MCF 10A (cell line): ENCODE results near the gene GDI1. TPM values are rescaled to one million over a fixed set of nuclear protein-coding genes. Genes with fewer than 3 reads are reported as not detected.

Experiments used
- BruUV-seq: library from RNA; stranded (reverse); fragments of 400-500 nt; replicated peaks from 2 replicates; lab custom pipeline; 2021; lab: Mats Ljungman, UMichigan
- CTCF ChIA-PET: fragments of 300-600 bp; sonication (Branson Sonifier 250); formaldehyde crosslinking; extraction: SDS; loops from one replicate; lab custom pipeline; 2021; ENCODE audit warnings: antibody characterized with exemption, inconsistent platforms; lab: Yijun Ruan, JAX
- POLR2A ChIA-PET: fragments of 300-600, 350-650 bp; sonication (Branson Sonifier 250); formaldehyde crosslinking; extraction: SDS; loops from one replicate; lab custom pipeline; 2020; ENCODE audit warnings: antibody characterized with exemption, inconsistent platforms; lab: Yijun Ruan, JAX
- DNase-seq: peaks from one replicate; pipeline ENCODE4 v3.0.0-alpha.2; 2018; ENCODE audit not compliant: unreplicated experiment
- H3K27ac Mint-ChIP-seq: one replicate; pipeline ENCODE4 v1.8.0; 2022; ENCODE audit warnings: mild to moderate bottlenecking, low read depth, mixed read lengths; ENCODE audit not compliant: unreplicated experiment
- H3K27me3 Mint-ChIP-seq: one replicate; pipeline ENCODE4 v1.8.0; 2022; ENCODE audit warnings: mixed read lengths; ENCODE audit not compliant: insufficient read depth, unreplicated experiment
- H3K36me3 Mint-ChIP-seq: one replicate; pipeline ENCODE4 v1.8.0; 2022; ENCODE audit warnings: mild to moderate bottlenecking, moderate library complexity, mixed read lengths; ENCODE audit not compliant: insufficient read depth, unreplicated experiment
- H3K4me1 Mint-ChIP-seq: one replicate; pipeline ENCODE4 v1.8.0; 2022; ENCODE audit warnings: mixed read lengths; ENCODE audit not compliant: insufficient read depth, unreplicated experiment
- H3K4me3 Mint-ChIP-seq: one replicate; pipeline ENCODE4 v1.8.0; 2022; ENCODE audit warnings: mild to moderate bottlenecking, moderate library complexity, mixed read lengths; ENCODE audit not compliant: unreplicated experiment
- H3K9me3 Mint-ChIP-seq: one replicate; pipeline ENCODE4 v1.8.0; 2022; ENCODE audit warnings: mixed read lengths; ENCODE audit not compliant: unreplicated experiment
- CTCF ChIP-seq: fragments of 200-600 bp; IDR thresholded peaks from one replicate; pipeline ENCODE4 v1.8.0; 2022; ENCODE audit warnings: antibody characterized with exemption, mild to moderate bottlenecking; ENCODE audit not compliant: unreplicated experiment
- intact Hi-C: fragments of 100-400 bp; cut with micrococcal nuclease; formaldehyde crosslinking; loops from 2 replicates; pipeline ENCODE4 v1.14.1; 2022
- total RNA-seq: library from RNA; stranded (reverse); gene quantifications from 2 replicates; pipeline ENCODE4 v1.2.3, GENCODE V29; 2022

The GDI1 gene
- total RNA-seq, 1 experiment from 2014 or later = 89.9 TPM

GRCh38 chrX:154396973-154397887, 39.7 kb upstream of the GDI1 start:
- intact Hi-C loops = loop anchor here (5.0 kb wide), 1 partner anchor 135 kb away; no protein-coding TSS in a partner anchor
- no peak for TF ChIP-seq CTCF
- Mint-ChIP-seq H3K27ac (peak overlapping the region; percentile 97), H3K36me3 (peaks cover 42% of the 10 kb centered on the region), H3K9me3 (no peaks in the 10 kb centered on the region), H3K4me1 (peaks cover 5% of the 10 kb centered on the region), H3K4me3 (peak overlapping the region; percentile 92), H3K27me3 (no peaks in the 10 kb centered on the region)
- TSS peak; percentile 63 for BruUV-seq
- POLR2A ChIA-PET = interaction anchor here (0.7 to 4.7 kb wide), 21 partner anchors 13 to 426 kb away, joined by 3 to 100 read pairs (median 7); partner anchors contain the start of genes ATP6AP1, DNASE1L1, EMD and FAM3A
- peak; percentile 69 for DNase-seq
- CTCF ChIA-PET = interaction anchor here (1.3 to 3.3 kb wide), 2 partner anchors 17 to 24 kb away, joined by 5 to 21 read pairs; partner anchors contain the start of gene FLNA

- BruUV-seq = no TSS peak
- no peaks in the 10 kb centered on the region for H3K9me3 Mint-ChIP-seq
- H3K27ac Mint-ChIP-seq = peak within 1 kb of the TSS; percentile 97
- intact Hi-C loops = loop anchor here (5.0 kb wide), 1 partner anchor 134 kb away; no protein-coding TSS in a partner anchor
- peak within 1 kb of the TSS; percentile 92 for H3K4me3 Mint-ChIP-seq
- no peak for TF ChIP-seq CTCF
- peaks cover 50% of the 10 kb centered on the region for H3K36me3 Mint-ChIP-seq
- H3K27me3 Mint-ChIP-seq = no peaks in the 10 kb centered on the region
- CTCF ChIA-PET = interaction anchor here (0.7 to 3.3 kb wide), 3 partner anchors 12 to 146 kb away, joined by 3 to 21 read pairs (median 4); partner anchors contain the start of gene FLNA
- peak; percentile 93 for DNase-seq
- H3K4me1 Mint-ChIP-seq = peaks cover 5% of the 10 kb centered on the region
- POLR2A ChIA-PET = interaction anchor here (0.6 to 4.7 kb wide), 24 partner anchors 12 to 427 kb away, joined by 3 to 100 read pairs (median 6); partner anchors contain the start of genes ATP6AP1, DNASE1L1, EMD and FAM3A
These were observed 38.9 kb upstream of the GDI1 start, which contains the start of gene RPL10 for GRCh38 chrX:154397888-154398667. Gene RPL10, plus strand, starts transcription at chrX:154398377. Its CDS starts 143 bp downstream, at chrX:154398520.

- DNase-seq = peak; percentile 77
- H3K4me3 Mint-ChIP-seq = peak overlapping the region; percentile 92
- peaks cover 51% of the 10 kb centered on the region for H3K36me3 Mint-ChIP-seq
- H3K27ac Mint-ChIP-seq = peak overlapping the region; percentile 97
- TSS peak; percentile 72 for BruUV-seq
- CTCF ChIA-PET = interaction anchor here (0.6 to 3.3 kb wide), 10 partner anchors 9 to 555 kb away, joined by 3 to 21 read pairs (median 4); partner anchors contain the start of gene FLNA
- POLR2A ChIA-PET = interaction anchor here (0.6 to 4.7 kb wide), 24 partner anchors 11 to 428 kb away, joined by 3 to 100 read pairs (median 6); partner anchors contain the start of genes ATP6AP1, DNASE1L1, EMD and FLNA
- no peaks in the 10 kb centered on the region for H3K9me3 Mint-ChIP-seq
- TF ChIP-seq CTCF = peak; percentile 42
- intact Hi-C loops = loop anchor here (5.0 kb wide), 1 partner anchor 133 kb away; no protein-coding TSS in a partner anchor
- H3K27me3 Mint-ChIP-seq = no peaks in the 10 kb centered on the region
- H3K4me1 Mint-ChIP-seq = peaks cover 5% of the 10 kb centered on the region
These were observed 38.1 kb upstream of the GDI1 start for GRCh38 chrX:154398668-154399526.
